Renal cortical epithelial cell (primary cell): ENCODE results near the gene EYS. TPM values are rescaled to one million over a fixed set of nuclear protein-coding genes. Genes with fewer than 3 reads are reported as not detected.
A peak's percentile ranks its signal among the peaks of the same experiment; 100 is the strongest.
"Not testable (repeated sequence)": the region's sequence is repeated elsewhere in the genome, so short reads cannot be mapped to it uniquely, and the experiment has no call there.

ENCODE experiments used
- DNase-seq: peaks from one replicate; pipeline ENCODE4 v3.0.0-alpha.2; 2011; ENCODE audit warnings: low read depth
- total RNA-seq: library from RNA; depleted of rRNA; stranded (reverse); fragments of >200 nt; gene quantifications from 2 replicates; pipeline ENCODE4 v1.2.3, GENCODE V29; 2014

The EYS gene
- total RNA-seq, 1 donor from 2014 or later, result 0.10 TPM

DNA sequence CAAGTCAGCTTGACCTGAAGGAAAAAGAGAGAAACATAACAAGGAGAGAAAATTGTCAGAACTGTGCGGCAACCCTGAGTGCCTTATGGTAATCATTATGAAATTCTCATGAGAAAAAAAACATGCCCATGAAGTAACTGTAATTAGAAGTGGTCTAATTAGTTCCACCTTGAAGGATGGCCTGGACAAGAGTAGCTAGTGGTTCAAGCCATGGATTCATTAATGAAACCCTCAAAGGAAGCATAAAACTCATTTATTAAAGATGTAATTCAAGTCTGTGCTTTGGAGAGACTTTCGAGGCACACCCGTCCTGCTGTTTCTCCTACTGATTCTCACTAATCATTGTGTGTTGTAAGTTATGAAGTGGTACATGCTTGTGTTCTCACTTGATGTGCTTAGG, 1911.2 kb downstream of the EYS start:
- DNase-seq, result no peak

DNA sequence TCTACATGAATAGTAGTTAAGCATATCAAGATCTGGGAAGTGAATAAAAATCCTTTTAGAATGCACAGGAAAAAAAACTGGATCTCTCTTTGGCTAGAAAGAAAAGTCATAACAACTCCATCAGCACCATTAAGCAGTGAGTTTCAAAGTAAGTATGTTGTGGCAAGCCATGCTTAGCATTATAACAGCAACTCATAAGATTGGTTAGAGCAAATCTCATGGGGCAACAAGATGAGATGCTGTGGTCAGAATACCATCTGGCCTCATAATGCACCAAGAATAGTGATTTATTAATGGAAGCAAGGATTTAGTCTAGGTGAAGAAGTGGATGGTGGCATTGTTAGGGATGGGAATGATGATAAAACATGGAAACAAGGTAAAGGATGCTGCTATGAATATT, 1912.0 kb downstream of the EYS start:
- DNase-seq, result no peak

DNA sequence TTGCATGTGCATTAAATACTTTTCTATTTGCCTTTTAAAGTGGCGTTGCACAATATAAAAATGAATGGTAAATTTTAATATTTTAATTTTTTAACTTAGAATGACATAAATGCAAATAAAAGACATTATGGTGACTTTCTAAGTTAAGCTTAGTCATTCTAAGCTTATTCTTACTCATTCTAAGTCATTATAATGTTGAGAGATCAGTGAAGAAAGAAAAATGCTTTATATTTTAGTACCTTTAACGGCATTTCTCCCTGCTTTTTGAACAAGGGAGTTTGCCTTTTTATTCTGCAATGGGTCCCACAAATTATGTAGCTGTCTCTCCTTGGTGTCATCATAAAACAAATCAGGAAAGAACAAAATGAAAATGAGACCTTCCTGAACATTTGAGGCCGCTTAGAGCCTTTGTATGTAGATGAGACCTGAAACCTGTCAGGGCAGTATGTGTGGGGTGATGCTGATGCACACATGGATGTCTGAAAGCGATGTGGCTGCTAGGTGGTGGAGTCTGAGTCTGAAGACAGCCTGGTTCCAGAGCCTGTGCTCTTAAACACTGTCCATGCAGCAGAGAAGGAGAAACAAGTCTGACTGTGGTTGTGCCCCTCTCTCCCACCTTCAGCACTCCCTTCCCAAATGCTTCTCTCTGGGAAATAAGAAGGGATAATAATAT, 1913.4 kb downstream of the EYS start:
- DNase-seq, result no peak

DNA sequence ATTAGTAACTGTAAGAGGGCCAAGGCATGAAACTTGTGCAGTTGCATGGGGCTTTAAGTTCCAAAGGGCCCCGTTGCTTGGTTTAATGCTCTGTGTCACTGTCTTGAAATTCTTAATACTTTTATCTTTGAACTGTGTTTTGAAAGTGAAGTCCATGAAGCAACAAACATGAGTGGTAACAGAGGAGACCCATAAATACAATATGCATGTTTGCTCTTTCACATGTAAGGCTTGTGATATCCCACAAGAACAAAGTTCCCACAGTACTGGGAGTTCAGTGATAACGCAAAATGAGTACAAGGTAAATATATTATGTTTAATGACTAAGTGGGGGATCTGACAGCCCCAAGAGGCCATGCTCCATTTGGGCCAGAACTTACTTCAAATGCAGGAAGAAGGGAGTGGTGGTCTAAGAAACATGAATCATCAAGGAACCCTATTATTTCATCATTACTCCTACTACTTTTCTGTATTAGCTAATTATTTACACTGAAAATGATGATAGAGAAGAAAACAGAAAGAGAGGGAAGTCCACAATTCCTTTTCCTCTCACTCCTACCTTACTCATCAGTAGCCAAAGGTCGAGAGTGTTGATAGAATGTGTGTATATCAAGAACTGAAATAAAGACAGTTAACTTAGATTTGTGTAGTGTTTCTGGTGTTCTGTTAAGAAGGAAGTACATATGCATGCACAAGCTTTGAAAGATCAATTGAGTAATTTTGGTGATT, 1914.1 kb downstream of the EYS start:
- DNase-seq, result peak; percentile 57

DNA sequence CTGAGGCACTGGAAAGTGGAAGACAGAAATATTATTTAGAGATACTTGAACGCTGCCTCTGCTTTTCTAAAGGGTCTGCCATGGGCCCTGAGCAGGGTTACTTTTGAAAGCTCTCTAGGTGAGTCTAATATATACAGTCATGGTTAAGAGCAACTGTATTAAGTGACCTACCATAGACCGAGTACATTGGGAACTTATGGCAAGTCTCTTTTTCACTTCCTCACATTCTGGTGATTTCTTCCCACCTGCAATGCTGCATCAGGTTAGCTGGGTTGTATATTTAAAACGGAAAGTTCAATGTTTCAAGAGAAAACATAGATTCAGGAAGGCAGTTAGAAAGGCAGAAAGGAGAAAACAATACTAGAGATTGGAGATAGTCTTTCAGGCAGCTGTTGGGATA, 1916.7 kb downstream of the EYS start:
- no peak for DNase-seq

DNA sequence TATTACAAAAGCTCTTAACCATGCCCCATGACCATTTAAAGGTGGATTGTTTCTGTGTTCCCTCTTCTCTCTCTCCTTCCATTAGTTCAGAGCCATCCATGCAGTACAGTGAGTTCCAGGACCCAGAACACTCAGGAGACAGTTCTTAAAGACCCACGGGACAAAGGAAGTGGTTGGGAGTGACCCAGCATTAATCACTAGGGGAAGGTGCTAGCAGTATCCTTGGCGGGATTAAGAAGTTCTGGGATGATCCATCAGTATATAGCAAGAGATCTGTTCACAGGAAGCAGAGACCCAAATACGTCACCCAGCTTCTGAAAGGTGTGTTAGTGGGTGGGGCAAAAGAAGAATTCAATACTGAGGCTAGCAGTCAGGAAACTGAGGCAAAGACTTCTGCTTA, 1917.3 kb downstream of the EYS start:
- no peak for DNase-seq

DNA sequence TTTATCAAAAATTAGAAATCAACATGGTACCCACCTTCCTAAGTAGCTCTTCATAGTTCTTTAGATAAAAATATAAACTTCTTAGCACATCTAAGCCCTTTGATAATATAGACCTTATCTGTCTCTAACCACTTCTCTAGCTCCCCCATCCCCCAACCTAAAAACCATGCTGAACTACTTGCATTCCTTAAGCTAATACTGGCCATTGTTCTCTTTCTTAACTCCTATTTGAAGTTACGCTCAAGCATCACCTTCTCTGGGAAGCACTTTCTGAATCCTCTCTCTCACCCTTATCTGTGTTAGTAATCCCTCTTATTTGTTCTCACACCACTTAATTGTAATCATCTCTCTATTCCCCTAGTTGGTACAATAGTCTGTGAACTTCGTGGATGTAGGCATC, 1918.5 kb downstream of the EYS start:
- DNase-seq, result no peak

DNA sequence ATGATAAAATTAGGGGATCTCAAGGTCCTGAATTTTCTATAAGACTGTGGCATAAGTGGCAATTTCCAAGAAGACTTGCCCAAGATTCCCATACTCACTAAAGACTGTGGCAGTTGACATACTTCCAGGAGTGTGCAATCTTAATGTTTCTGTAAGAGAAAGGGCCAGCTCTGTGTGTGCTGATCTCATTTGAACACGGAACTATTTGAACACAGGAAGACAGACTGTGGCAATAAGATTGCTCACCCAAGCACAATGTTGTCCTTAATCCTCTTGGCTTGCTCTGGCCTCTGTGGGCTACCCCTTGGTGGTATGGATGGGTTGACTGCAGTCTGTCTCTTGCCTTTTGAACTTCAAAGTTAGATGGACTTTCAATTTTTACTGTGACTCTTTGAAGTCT, 1920.0 kb downstream of the EYS start:
- DNase-seq, result no peak

DNA sequence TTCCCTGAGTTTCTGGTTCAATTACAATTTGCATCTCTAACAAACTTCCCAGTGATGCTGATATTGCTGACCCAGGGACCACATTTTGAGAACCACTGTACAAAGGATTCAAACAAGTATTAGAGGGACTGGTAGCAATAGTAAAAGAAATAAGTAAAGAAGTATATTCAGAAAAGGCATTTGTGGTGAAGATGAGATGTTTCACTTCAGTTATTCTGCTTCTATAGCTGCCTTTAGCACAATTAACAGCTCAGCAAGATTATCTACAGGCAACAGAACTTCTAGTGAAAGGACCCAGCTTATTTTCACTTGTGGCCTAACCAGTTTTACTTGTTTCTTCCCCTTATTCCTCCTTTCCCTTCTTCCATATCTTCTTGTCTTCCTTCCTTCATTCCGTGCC, 1922.0 kb downstream of the EYS start:
- DNase-seq, result no peak

DNA sequence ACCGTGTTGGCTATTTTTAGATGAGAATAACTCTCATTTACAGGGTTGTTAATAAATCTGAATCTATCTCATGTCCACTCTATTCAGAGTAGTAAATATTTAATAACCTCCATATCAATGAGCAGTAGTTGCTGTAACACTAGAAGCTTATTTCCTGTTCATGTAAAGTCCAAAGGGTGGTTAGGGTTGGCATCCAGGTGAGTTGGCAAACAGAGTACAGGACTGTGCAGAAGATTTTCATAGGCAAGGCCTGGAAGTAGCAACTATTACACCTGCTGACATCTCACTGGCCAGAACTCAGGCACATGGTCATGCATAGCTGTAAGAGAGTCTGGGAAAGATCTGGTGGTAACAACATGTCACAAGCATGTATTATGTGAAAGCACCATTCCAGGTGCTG, 1923.9 kb downstream of the EYS start:
- no peak for DNase-seq

DNA sequence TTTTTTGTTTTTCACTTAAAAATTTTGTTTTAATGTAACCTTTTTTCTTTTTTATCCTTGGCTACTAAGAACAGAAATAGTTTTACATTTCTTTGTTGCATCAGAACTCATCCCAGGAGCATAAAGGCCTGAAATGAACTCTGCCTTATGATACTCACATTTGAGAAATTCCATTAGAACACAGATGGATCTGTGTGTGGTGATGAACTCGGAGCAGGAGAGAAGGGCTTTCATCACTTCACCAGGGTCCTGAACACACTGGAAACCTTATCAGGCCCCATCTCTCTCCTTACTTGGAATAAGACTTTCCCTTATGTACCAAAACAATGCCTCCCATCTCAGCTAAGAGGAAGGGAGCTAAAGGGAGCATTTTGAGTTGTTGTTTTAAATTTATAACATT, 1932.1 kb downstream of the EYS start:
- no peak for DNase-seq

DNA sequence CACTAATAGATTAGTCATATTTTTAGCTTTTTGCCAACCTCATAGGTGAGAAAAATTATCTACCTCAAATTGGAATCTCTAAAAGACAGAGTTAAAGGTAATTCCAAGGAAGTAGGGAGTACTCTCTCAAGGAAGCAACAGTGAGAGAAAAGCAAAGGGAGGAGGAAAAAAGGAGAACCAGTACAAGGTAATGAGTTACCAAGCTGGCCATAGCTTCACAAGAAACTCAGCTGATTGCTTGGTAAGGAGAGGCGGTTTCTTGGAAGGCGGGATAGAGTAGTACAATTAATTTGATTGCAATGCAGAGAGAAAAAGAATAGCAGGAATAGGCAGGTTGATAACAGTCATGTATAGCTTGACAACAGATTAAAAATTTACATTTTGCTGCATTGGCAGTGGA, 1933.8 kb downstream of the EYS start:
- peak; percentile 20 for DNase-seq

DNA sequence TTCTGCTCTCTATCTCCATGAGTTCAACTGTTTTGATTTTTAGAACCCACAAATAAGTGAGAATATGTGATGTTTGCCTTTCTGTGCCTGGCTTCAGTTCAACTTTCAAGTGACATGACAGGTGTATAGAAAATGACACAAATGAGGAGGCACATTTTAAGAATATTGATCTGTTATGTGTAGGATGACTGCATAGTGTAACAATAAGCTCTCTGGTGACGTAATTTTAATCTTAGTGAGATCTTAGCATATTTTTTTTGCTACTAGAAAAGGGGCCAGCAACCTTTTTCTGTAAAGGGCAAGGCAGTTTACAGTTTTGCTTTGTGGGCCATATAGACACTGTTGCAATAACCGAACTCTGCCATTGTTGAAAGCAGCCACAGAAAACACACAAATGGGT, 1941.2 kb downstream of the EYS start:
- no peak for DNase-seq

DNA sequence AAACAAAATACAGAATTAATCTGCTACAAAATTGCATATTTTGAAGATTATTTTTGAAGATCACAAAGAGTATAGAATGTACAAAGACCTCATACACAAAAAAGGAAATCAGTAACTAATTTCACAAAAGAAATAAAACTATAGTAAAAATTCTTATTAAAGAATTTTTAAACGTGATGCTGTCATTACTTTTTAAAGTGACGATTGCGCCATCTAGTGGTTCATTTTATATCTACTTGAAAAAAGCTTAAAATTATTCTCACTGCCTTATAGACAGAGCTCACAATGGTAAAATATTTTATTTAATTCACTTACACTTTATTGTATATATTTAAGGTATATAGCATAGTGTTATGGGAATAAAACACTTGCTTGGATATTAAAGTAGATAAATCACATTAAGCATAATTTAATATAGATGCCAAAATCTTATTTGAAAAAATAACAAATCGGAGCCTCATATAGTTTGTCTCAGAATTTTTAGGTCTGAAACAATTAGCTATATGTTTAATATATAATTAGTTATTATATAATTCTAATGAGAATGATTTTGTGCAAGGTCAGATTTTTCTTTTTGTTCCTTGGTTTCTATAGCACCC, 1942.6 kb downstream of the EYS start:
- DNase-seq, result peak; percentile 47

DNA sequence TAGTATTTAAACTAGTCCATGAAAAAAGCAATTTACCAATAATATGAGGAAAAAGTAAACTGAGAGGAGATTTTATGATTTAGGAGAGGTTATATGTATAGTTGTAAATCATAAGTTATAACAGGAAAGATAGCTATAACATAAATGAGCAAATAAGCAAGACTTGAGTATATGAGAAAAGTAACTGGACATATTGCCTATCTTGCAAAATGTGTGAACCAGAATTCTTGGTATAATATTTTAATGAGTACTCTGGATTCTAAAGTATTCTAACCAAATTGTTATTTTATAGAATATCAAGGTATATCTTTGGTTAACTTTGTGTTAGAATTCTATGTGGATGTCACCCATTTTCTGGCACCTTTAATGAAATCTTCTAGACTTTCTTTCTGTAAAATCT, 1946.8 kb downstream of the EYS start:
- no peak for DNase-seq

DNA sequence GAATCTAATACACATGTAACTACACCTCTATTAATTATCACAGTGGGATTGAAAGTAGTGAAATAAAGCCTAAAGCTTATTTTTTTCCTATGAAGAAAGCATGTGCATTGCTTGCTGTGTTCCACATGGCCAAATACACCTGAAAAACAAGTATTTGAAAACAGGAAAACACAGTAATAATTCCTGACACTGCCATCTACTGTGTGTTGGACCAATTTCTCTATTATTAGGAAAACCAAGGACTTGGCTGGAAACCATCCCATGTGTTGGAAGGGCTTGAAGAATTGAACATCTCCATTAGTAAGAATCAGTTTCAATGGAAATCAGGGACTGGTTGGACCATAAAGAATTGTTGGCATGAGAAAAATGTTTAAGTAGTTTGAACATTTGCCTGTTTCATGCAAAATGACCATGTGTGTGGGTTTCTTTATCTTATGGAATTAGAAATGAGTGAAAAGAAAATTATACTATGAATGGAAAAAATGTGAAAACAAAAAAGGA, 1947.4 kb downstream of the EYS start:
- no peak for DNase-seq

DNA sequence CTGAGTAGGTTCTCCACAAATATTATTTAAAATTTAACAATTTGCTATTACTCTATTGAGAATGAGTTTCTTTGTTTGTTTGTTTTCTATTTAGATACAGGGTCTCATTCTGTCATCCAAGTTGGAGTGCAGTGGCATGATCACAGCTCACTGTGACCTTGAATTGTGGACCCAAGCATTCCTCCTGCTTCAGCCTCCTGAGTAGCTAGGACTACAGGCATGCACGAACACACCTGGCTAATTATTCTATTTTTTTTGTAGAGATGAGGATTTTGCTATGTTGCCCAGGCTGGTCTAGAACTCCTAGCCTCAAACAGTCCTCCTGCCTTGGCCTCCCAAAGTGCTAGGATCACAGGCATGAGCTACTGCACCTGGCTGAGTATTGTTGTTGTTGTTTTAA, 1949.2 kb downstream of the EYS start:
- DNase-seq, result no peak

DNA sequence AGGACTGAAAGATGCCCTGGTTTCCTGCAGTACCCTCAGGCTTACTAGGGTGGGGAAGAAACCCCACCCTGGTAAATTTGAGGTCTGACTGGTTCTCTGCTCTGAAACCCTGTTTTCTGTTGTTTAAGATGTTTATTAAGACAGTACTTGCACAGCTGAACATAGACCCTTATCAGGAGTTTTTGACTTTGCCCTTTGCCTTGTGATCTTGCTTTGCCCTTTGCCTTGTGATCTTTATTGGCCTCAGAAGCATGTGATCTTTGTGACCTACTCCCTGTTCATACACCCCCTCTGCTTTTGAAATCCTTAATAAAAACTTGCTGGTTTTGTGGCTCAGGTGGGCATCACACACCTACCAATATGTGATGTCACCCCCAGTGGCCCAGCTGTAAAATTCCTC, 1949.8 kb downstream of the EYS start:
- DNase-seq, result not testable (repeated sequence)

DNA sequence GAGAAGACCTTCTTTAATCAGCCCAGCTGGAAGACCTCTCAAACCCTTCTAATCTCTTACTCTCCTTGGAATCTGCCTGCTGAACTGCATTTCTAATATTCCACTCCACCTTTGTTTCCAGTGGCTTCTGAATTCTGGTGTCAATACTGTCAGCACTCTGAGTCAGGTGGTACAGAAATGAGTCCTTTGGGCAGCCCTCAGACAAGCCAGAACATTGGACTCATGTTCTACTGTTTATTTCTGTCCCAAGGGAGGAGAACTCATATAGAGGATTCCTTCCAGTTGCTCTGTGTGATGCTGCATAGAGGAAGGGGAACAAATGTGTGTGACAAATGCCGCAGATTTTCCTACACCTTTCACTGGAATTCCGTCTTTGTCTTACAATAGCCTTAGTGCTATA, 1956.6 kb downstream of the EYS start:
- no peak for DNase-seq

DNA sequence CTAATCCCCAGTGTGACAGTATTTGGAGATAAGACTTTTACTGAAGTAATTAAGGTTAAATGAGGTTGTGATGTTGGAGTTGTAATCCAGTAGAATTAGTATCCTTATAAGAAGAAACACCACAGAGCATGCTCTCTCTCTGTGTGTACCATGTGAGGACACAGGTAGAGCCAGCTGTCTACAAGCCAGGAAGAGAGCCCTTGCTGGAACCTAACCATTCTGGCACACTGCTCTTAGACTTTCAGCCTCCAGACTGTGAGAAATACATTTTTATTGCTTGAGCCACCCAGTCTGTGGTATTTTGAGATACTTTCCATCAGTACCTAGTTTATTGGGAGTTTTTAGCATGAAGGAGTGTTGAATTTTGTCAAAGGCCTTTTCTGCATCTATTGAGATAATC, 1961.2 kb downstream of the EYS start:
- no peak for DNase-seq

DNA sequence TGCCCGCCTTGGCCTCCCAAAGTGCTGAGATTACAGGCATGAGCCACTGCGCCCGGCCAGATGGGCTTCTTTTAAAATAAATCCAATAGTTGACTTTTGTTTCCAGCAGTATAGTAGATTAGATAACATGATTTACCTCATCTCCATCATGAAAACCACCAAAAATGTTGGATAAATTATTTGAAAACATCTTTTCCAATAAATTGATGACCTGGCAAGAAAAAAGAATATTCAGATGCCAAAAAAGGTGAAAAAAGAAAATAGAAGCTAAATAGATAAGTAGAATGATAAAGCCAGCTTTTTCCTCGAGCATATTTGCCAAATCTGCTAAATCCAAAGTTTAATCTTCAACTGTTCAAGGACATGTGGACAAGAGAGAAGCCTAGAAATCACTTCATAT, 1962.2 kb downstream of the EYS start:
- DNase-seq, result no peak

DNA sequence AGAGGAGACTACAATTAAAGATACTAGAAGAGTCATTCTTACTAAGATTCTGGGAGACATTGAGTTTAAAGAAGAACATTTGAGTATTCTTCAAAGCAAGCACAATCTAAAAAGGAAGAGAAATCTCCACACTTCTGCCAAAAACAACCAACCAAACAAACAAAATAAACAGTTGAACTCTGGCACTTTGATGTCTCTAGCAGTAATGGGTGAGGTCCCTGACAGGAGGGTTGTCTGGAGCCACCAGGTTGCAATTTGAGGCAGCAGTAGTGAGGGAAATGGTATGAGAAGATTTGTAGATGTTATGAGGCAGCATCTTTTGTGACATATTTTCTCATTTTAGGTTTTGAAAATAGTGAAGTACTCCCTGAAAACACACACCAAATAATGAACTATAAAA, 1963.3 kb downstream of the EYS start:
- no peak for DNase-seq

DNA sequence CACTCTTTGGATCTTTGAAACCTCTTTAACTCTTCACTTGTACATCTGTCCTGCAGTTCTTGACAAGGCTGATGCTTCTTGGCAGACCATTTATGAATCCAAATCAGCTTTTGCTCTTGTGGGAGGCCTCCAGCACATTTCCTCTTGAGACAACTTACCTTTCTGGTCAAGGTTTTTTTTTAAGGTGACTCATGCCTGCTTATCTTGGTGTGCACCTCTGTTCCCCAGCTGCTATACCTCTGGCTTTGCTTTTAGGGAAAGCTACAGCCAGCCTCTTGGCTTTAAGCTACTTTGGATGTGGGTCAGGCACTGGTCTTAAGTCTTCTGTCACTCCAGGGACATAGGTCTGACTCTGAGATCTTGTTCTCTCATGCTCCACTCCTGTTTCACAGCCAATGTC, 1965.0 kb downstream of the EYS start:
- peak; percentile 12 for DNase-seq
